Ecto neural progenitor cell (in vitro differentiated cells): ENCODE results near the gene STRC.
"Not testable (repeated sequence)": the region's sequence is repeated elsewhere in the genome, so short reads cannot be mapped to it uniquely, and the experiment has no call there.

Experiments used
- DNase-seq: peaks from one replicate; pipeline ENCODE4 v3.0.0-alpha.2; 2018; ENCODE audit warnings: low spot score

The STRC gene

DNA sequence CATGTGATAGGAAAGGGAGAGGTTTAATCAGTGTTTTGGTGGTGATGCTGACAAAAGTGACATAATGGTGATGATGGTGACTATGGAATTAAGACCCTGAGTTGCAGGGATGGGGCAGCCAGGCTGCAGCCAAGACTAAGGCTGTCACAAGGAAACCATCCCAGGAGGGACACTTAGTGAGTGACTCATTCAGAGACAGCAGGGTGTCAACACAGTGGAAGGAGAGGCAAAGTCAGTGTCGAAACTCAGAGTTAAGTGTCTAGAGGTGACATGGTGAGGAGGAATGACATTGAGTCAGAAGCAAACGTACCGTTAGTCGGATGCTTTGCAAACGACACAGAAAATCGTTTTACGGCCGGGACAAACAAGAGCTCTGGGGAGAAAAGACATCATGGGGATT lies 54.8 kb downstream of the STRC start:
- DNase-seq = not testable (repeated sequence)

DNA sequence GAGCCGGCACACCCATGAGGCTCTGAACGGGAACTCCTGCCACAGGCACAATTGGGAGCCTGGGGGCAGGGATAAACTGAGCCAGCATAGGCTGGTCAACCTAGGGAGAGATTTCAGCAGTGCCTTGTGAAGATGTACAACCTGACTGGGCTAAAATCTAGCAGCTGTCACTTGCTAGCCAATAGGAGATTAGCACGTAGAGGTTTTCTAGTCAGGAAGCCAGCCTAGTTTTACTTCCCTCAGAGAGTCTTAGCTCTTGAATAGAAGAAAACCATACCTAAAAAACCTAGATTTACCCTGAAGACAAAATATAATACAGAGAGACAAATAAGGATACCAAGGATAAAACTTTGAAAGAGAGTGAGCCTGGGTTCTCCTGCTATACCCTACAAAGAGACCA lies 55.8 kb downstream of the STRC start:
- DNase-seq = not testable (repeated sequence)

DNA sequence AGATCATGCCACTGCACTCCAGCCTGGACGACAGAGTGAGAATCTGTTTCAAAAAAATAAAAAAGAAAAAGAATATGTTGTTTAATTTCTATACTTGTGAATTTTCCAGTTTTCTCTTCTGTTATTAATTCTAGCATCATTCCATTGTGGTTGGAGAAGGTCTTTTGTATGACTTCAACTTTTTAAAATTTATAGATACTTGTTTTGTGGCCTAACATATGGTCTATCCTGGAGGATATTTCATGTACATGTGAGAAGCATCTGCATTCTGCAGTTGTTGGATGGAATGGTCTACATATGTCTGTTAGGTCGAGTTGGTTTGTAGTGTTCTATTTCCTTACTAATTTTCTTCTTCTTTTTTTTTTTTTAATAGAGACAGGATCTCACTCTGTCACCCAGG lies 65.6 kb downstream of the STRC start:
- no peak for DNase-seq

DNA sequence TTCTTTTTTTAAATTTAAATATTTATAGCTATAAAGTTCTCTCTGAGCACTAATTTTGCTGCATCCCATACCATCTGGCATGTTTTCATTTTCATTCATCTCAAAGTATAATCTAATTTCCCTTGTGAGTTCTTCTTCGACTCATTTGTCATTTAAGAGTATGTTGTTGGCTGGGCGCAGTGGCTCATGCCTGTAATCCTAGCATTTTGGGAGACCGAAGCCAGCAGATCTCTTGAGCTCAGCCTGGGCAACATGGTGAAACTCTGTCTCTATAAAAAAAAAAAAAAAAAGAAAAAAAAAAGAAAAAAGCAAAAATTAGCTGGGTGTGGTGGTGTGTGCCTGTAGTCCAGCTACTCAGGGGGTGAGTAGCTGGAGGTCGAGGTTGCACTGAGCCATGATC lies 66.3 kb downstream of the STRC start:
- no peak for DNase-seq

DNA sequence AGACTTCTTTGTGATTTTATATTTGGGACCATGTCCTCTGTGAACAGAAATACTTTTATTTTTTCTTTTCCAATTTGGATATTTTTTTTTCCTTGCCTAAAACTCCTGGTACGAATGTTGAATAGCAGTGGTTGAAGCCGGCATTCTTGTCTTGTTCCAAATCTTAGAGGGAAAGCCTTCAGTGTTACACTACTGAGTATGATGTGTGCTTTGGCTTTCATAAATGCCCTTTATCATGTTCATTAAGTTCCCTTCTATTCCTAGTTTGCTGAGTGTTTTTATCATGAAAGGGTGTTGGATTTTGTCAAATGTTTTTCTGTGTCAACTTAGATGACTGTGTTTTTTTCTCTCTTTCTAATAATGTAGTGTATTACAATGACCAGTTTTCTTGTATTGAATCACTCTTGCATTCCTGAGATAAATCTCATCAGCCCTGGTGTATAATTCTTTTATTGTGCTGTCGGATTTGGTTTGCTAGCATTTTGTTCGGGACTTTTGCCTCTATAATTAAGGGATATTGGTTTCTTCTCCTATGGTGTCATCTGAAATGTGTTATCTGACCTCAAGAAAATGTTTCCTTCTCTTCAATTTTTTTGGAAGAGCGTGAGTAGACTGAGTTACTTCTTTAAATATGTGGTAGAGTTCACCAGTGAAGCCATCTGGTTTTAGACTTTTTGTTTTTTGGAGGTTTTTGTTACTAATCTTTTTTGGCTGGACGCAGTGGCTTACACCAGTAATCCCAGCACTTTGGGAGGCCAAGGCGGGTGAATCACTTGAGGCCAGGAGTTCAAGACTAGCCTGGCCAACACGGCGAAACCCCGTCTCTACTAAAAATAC lies 67.9 kb downstream of the STRC start:
- no peak for DNase-seq
